ENCODE results near the gene UCN3. TPM values are rescaled to one million over a fixed set of nuclear protein-coding genes. Genes with fewer than 3 reads are reported as not detected.

UCN3 gene
- total and polyA plus RNA-seq, 2 experiments from 2014 or later: not detected

DNA sequence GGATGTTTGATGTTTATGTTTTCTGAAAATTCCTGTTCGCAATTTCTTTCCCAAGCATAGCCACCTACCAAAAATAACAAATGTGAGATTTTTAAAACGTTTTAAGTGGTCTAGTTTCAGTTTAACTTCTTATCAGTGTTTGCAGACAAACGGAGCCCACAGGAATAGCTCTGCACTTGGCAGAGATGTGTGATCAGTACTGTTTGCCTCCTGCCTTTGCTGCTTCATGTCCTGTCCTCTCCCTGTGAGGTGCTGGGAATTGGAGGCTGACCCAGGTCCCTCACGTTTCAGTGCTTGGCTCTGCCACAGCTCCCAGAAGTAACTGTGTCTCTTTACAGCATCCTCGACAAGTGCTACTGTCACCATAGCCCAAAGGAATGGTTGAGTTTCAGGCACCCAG, 1.2 kb downstream of the UCN3 start:
- peaks cover 7% of the 10 kb centered on the region for H3F3A ChIP-seq (ENCODE audit: insufficient read depth)
- H3K27ac ChIP-seq: no peak overlapping the region
- in situ Hi-C loops (cut with MboI): no loop called here
- DNase-seq: no peak
- no peak overlapping the region for H3K4me3 ChIP-seq
- no peaks in the 10 kb centered on the region for H3K79me2 ChIP-seq (ENCODE audit: insufficient read depth)
- H3K4me2 ChIP-seq (ENCODE audit: unreplicated experiment): no peak overlapping the region
- H4K20me1 ChIP-seq (ENCODE audit: insufficient read depth): no peaks in the 10 kb centered on the region
- WGBS, 2 experiments (ENCODE audit: low coverage in 1 of 2, low lambda C conversion rate in 2 of 2, missing lambda C conversion rate in 2 of 2): 30% methylated on average over 5 of the region's 5 CpGs
- H3K9ac ChIP-seq: no peak overlapping the region
- H3K9me2 ChIP-seq (ENCODE audit: insufficient read depth): no peaks in the 10 kb centered on the region
- TF ChIP-seq EZH2 (IDR thresholded peaks at IDR 0.05; ENCODE audit: insufficient read depth, poor library complexity, severe bottlenecking): no peak
- TF ChIP-seq EZH2phosphoT487 (IDR thresholded peaks at IDR 0.05; ENCODE audit: insufficient read depth, low read depth): no peak
- no peaks in the 10 kb centered on the region for H3K36me3 ChIP-seq (ENCODE audit: low read depth)
- H3K27me3 ChIP-seq (replicated peaks; ENCODE audit: insufficient read depth): peaks cover 40% of the 10 kb centered on the region
- H3K4me1 ChIP-seq (ENCODE audit: insufficient read depth): no peaks in the 10 kb centered on the region
- no peaks in the 10 kb centered on the region for H3K9me3 ChIP-seq (ENCODE audit: low read depth)
- H2AFZ ChIP-seq: no peak overlapping the region

DNA sequence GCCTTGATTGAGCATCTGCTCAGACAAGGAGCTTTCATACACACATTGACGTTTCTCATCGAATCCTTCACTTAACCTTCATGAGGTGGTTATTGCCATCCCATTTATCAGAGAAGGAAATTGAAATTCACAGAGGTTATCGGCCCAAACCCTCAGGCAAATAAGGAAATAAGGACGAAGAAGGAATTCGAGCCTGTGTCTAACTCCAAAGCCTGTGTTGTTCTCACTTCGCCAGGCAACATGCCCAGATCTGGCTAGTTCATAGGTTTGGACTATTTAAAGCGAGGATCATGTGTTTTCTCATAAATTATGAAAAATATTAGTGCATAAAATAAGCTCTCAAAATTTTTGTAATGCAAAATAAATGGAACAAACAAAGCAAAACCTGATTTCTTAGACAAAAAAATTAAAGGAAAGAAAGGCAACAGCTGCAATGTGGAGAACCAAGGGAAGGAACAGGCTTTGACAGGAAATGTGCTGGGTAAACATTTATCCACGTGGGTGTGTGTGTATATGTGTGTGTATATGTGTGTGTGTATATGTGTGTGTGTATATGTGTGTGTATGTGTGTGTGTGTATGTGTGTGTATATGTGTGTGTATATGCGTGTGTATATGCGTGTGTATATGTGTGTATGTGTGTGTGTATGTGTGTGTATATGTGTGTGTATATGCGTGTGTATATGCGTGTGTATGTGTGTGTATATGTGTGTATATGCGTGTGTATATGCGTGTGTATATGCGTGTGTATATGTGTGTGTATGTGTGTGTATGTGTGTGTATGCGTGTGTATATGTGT, 4.8 kb downstream of the UCN3 start:
- Histone ChIP-seq H3F3A (ENCODE audit: insufficient read depth) (peaks cover 10% of the 10 kb centered on the region), H3K4me3 (no peak overlapping the region), H3K36me3 (ENCODE audit: low read depth) (no peaks in the 10 kb centered on the region), H3K79me2 (ENCODE audit: insufficient read depth) (no peaks in the 10 kb centered on the region), H2AFZ (no peak overlapping the region), H3K9me3 (ENCODE audit: low read depth) (no peaks in the 10 kb centered on the region), H3K9ac (no peak overlapping the region), H3K4me1 (ENCODE audit: insufficient read depth) (no peaks in the 10 kb centered on the region), H3K4me2 (ENCODE audit: unreplicated experiment) (no peak overlapping the region), H4K20me1 (ENCODE audit: insufficient read depth) (no peaks in the 10 kb centered on the region), H3K27ac (no peak overlapping the region), H3K27me3 (replicated peaks; ENCODE audit: insufficient read depth) (peaks cover 28% of the 10 kb centered on the region), H3K9me2 (ENCODE audit: insufficient read depth) (no peaks in the 10 kb centered on the region)
- 18 to 49% methylated on average over 8 to 16 of the region's 16 CpGs for WGBS, 2 experiments (ENCODE audit: low coverage in 1 of 2, low lambda C conversion rate in 2 of 2, missing lambda C conversion rate in 2 of 2)
- in situ Hi-C loops (cut with MboI): no loop called here
- DNase-seq: no peak
- no peak for TF ChIP-seq EZH2phosphoT487 (IDR thresholded peaks at IDR 0.05; ENCODE audit: insufficient read depth, low read depth)

DNA sequence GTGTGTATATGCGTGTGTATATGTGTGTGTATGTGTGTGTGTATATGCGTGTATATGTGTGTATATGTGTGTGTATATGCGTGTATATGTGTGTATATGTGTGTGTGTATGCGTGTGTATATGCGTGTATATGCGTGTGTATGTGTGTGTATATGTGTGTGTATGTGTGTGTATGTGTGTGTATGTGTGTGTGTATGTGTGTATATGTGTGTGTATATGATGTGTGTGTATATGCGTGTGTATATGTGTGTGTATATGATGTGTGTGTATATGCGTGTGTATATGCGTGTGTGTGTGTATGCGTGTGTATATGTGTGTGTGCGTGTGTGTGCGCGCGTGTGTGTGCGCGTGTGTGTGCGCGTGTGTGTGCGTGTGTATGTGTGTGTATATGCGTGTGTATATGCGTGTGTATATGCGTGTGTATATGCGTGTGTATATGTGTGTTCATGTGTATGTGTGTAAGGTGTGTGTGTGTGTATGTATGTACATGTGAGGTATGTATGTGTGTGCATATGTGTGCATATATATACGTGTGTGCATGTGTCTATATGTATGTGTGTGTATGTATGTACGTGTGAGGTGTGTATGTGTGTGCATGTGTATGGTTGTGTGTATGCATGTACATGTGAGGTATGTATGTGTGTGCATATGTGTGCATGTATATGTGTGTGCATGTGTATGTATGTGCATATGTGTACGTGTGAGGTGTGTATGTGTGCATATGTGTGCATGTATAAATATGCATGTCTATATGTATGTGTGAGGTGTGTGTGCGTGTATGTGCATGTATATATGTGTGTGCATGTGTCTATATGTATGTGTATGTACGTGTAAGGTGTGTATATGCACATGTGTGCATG, 6.0 kb downstream of the UCN3 start:
- Histone ChIP-seq H3K27me3 (replicated peaks; ENCODE audit: insufficient read depth) (peaks cover 19% of the 10 kb centered on the region), H3K4me1 (ENCODE audit: insufficient read depth) (no peaks in the 10 kb centered on the region), H3K9me3 (ENCODE audit: low read depth) (no peaks in the 10 kb centered on the region), H4K20me1 (ENCODE audit: insufficient read depth) (no peaks in the 10 kb centered on the region), H3F3A (ENCODE audit: insufficient read depth) (peaks cover 10% of the 10 kb centered on the region), H3K36me3 (ENCODE audit: low read depth) (no peaks in the 10 kb centered on the region), H3K9ac (no peak overlapping the region), H3K4me3 (no peak overlapping the region), H3K9me2 (ENCODE audit: insufficient read depth) (no peaks in the 10 kb centered on the region), H3K27ac (no peak overlapping the region), H3K4me2 (ENCODE audit: unreplicated experiment) (no peak overlapping the region), H2AFZ (no peak overlapping the region), H3K79me2 (ENCODE audit: insufficient read depth) (no peaks in the 10 kb centered on the region)
- WGBS, 2 experiments (ENCODE audit: low coverage in 1 of 2, low lambda C conversion rate in 2 of 2, missing lambda C conversion rate in 2 of 2): 82 to 86% methylated on average over 11 to 28 of the region's 28 CpGs
- in situ Hi-C loops (cut with MboI): no loop called here
- TF ChIP-seq EZH2 (IDR thresholded peaks at IDR 0.05; ENCODE audit: insufficient read depth, poor library complexity, severe bottlenecking) (no peak), EZH2phosphoT487 (IDR thresholded peaks at IDR 0.05; ENCODE audit: insufficient read depth, low read depth) (no peak)
- no peak for DNase-seq

DNA sequence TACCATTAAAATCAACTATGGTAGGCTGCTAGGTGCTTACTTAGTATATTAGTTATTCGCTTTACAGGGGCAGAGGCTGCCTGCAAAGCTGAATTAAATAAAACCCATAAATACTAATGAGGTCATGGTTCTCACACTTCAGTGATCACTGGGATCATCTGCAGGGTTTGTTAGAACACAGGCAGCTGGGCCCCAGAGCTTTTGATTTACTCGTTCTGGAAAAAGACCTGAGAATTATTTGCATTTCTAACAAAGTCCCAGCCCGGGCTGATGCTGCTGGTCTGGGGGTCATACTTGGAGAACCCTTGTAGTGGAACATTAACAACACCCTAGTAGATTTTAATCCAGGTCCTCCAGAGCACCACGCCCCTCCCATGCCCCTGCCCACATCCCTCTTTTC, 8.5 kb downstream of the UCN3 start:
- 51 to 56% methylated on average over 4 of the region's 4 CpGs for WGBS, 2 experiments (ENCODE audit: low coverage in 1 of 2, low lambda C conversion rate in 2 of 2, missing lambda C conversion rate in 2 of 2)
- no peak overlapping the region for H3K4me3 ChIP-seq
- H2AFZ ChIP-seq: no peak overlapping the region
- TF ChIP-seq EZH2phosphoT487 (IDR thresholded peaks at IDR 0.05; ENCODE audit: insufficient read depth, low read depth) (no peak), EZH2 (IDR thresholded peaks at IDR 0.05; ENCODE audit: insufficient read depth, poor library complexity, severe bottlenecking) (no peak)
- H3K9ac ChIP-seq: no peak overlapping the region
- no peaks in the 10 kb centered on the region for H3K27me3 ChIP-seq (replicated peaks; ENCODE audit: insufficient read depth)
- H3K27ac ChIP-seq: no peak overlapping the region
- no peak overlapping the region for H3K4me2 ChIP-seq (ENCODE audit: unreplicated experiment)
- H3K36me3 ChIP-seq (ENCODE audit: low read depth): no peaks in the 10 kb centered on the region
- H4K20me1 ChIP-seq (ENCODE audit: insufficient read depth): no peaks in the 10 kb centered on the region
- in situ Hi-C loops (cut with MboI): no loop called here
- no peak for DNase-seq
- H3K4me1 ChIP-seq (ENCODE audit: insufficient read depth): no peaks in the 10 kb centered on the region
- H3K9me3 ChIP-seq (ENCODE audit: low read depth): no peaks in the 10 kb centered on the region
- H3K79me2 ChIP-seq (ENCODE audit: insufficient read depth): no peaks in the 10 kb centered on the region
- H3K9me2 ChIP-seq (ENCODE audit: insufficient read depth): no peaks in the 10 kb centered on the region
- peaks cover 10% of the 10 kb centered on the region for H3F3A ChIP-seq (ENCODE audit: insufficient read depth)

Data from GM23248 (cell line).